ENCODE data around the gene ZAR1L.

Gene ZAR1L

GRCh38 chr13:32254916-32255723 lies 60.0 kb downstream of the ZAR1L start:
- DNase-seq (ENCODE audit: low spot score): no peak

GRCh38 chr13:32254416-32254815 lies 60.7 kb downstream of the ZAR1L start:
- DNase-seq (ENCODE audit: low spot score): no peak

- no peak for DNase-seq (ENCODE audit: low spot score)
Measured at GRCh38 chr13:32253911-32254399, 61.2 kb downstream of the ZAR1L start.

All from germinal center (tissue), 1 donor.